GM12874 (cell line): Measurements from ENCODE around the gene NUDT2.

Experiments used
- TF ChIP-seq, protein P1 (sequence below): IDR thresholded peaks from 2 replicates; pipeline ENCODE4 v1.5.1; 2011; ENCODE audit warnings: low read depth, mild to moderate bottlenecking, control low read depth, low read length, moderate library complexity; ENCODE audit not compliant: insufficient read depth

The NUDT2 gene

DNA sequence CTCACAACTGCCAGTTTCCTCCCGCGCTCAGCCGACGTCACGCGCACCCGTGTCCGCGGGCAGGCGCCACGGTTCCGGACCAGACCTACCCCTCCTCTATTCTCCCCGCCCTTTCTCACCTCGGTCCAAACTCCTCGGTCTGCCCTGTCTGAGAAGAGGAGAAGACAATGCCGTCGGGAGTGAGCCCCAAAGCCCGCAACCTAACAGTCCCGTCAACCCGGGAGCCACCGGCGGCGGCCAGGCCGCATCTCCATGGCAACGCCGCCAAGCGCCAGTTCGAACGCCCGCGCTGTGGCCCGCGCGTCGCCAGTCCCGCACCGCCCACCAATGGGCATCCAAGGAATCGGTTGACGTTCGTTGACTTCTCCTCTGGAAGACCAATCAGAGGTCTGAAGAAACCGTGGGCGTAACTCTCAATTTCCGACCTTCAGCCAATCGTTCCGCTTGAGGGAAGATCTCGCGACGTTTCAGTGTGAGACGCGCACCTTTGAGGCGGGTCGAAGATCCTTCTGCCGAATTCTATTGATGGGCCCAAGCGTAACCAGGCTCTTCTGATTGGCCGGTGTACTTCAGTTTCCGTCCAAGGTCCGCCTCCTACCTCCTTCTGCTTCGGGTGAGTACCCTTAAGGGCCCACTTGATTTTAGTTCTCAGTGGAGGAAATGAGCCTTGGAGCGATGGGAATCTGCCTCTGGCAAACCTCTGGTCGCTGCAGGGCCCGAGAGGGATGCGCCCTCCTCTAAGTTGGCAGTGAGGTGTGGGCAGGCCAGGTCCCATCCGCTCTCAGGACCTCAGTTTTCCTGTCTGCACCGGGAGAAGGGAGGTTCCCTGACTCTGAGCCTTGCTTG, at the start of gene NUDT2, which contains the start of gene KIF24:
TSS of gene NUDT2 (plus strand) at position 583 of the 846 bp plus-strand sequence. CDS start 9,471 bp downstream, outside the sequence.
TSS of gene KIF24 (minus strand) at position 282 of the 846 bp plus-strand sequence. CDS start 17,922 bp downstream, outside the sequence.
- TF ChIP-seq, protein P1, sequence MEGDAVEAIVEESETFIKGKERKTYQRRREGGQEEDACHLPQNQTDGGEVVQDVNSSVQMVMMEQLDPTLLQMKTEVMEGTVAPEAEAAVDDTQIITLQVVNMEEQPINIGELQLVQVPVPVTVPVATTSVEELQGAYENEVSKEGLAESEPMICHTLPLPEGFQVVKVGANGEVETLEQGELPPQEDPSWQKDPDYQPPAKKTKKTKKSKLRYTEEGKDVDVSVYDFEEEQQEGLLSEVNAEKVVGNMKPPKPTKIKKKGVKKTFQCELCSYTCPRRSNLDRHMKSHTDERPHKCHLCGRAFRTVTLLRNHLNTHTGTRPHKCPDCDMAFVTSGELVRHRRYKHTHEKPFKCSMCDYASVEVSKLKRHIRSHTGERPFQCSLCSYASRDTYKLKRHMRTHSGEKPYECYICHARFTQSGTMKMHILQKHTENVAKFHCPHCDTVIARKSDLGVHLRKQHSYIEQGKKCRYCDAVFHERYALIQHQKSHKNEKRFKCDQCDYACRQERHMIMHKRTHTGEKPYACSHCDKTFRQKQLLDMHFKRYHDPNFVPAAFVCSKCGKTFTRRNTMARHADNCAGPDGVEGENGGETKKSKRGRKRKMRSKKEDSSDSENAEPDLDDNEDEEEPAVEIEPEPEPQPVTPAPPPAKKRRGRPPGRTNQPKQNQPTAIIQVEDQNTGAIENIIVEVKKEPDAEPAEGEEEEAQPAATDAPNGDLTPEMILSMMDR = no peak

DNA sequence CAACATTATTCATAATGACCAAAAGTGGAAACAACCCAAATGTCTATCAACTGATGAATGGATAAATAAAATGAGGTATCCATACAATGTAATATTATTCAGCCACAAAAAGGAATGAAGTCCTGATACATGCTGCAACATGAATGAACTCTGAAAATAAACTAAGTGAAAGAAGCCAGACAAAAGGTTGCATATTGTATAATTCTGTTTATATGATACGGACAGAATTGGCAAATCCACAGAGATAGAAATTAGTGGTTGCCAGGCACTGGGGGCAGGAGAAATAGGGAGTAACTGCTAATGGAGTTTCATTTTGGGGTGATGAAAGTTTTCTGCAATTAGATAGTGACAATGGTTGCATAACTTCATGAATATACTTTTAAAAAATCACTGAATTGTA, 47.3 kb upstream of the NUDT2 start:
- TF ChIP-seq, protein P1 = no peak

DNA sequence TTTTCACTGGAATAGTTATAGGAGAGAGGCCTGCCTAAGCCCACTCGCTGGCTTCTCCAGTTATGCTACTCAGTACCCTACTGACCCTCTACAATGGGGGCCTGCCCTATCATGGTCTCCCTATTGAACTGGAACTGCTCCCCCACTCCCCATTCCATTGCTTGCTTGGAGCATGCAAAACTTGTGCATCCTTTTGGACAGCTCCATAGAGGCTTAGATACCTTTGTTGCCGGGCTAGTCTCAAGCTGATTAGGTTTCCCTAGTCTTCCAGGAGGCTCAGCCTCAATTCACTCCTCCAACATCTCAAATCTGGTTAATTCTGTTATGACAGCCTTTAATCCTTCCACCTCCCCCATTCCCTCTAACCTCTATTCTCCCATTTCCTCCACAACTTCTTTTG, 40.2 kb upstream of the NUDT2 start:
- TF ChIP-seq, protein P1 = no peak

DNA sequence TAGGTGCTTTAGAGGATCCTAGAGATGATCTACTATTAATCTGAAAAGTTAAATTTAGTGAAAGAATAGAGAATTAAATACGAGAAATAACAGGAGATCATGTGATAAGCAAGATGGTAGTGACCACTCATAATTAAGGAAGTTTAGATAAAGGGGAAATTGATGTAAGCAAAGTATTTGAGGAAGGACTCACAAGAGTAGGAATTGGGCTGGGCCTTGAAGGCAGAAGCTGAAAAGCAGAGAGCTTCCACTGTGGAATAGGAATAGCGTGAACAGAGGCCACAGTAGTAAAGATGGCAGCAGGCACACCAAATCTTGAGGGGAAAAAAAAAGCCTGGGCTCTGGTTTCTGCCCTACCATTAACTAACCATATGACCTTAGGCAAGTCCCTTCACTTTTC, 38.3 kb upstream of the NUDT2 start:
- TF ChIP-seq, protein P1 = no peak

DNA sequence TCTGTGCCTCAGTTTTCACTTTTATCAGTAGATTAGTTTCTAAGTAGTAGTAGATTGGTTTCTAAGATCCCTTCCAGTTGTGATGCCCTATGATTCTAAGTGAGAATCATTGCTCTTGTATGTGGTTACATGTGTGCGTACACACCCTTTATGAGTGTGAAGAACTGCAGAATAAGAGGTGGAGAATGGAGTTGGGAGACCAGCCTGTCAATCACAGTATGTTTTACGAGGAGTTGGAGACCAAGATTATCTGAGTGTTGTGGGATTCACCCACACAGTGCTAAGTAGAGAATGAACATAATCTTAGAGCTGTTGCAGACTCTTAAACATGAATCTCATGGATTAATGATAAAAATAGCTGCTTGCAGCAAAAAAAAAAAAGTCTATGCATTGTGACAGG, 37.9 kb upstream of the NUDT2 start:
- TF ChIP-seq, protein P1 = no peak

DNA sequence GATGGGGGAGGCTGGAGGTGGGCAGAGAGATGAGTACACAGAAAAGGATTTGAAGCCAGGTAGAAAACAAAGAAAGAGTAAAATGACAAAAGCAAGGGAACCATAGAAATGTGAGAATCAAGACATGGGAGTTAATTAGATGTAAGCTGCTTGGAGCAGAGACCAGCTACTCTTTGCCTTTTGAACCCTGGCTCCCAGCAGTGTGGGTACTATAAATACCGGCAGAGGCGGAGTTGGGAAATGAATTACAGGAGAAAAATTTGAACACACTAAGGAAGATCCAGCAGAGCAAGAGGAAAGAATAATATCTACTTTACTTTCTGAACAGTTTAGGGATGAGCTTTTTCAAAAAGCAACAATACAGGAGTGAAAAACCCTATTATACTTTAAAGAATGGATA, 36.8 kb upstream of the NUDT2 start:
- TF ChIP-seq, protein P1 = no peak

DNA sequence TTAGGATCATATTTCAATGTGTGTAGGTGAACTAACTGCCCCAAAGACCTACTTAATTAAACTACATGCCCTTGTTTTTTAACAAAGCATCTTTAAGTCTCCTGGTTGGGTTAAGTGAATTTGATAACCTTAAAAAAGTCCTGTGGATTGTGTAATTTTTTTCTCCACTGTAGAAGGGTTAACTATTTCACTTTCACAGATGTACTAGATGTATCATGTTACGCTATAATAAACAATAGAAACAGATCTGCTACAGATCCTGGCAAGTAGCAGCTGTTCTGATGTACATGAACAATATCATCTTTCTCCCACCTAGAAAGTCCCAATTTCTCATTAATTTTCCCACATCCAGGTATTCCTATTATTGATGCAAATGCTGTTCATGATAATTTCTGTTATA, 19.2 kb upstream of the NUDT2 start:
- TF ChIP-seq, protein P1 = no peak
